SJSA1 (cell line): Measurements from ENCODE around the gene IZUMO2. TPM values are rescaled to one million over a fixed set of nuclear protein-coding genes. Genes with fewer than 3 reads are reported as not detected.
A peak's percentile ranks its signal among the peaks of the same experiment; 100 is the strongest.
"Not testable (repeated sequence)": the region's sequence is repeated elsewhere in the genome, so short reads cannot be mapped to it uniquely, and the experiment has no call there.

Experiments used
- DNase-seq, 2 experiments: peaks; one replicate each; pipeline ENCODE4 v3.0.0-alpha.2; 2015 to 2020; ENCODE audit warnings: low spot score in 2 of 2, low read depth in 1 of 2
- H3K27ac ChIP-seq: fragments of 250-450 bp; sonication (Bioruptor Pico); 2 replicates; pipeline ENCODE4 v1.5.1; 2020; ENCODE audit warnings: mild to moderate bottlenecking, moderate library complexity
- H3K27me3 ChIP-seq: fragments of 250-450 bp; sonication (Bioruptor Pico); replicated peaks from 2 replicates; pipeline ENCODE4 v1.5.1; 2020; ENCODE audit warnings: mild to moderate bottlenecking, moderate library complexity
- H3K36me3 ChIP-seq: fragments of 250-450 bp; sonication (Bioruptor Pico); 2 replicates; pipeline ENCODE4 v1.5.1; 2020; ENCODE audit warnings: mild to moderate bottlenecking
- H3K4me1 ChIP-seq: fragments of 250-450 bp; sonication (Bioruptor Pico); replicated peaks from 2 replicates; pipeline ENCODE4 v1.6.1; 2021; ENCODE audit warnings: mild to moderate bottlenecking
- H3K4me3 ChIP-seq: fragments of 250-450 bp; sonication (Bioruptor Pico); 2 replicates; pipeline ENCODE4 v1.5.1; 2020; ENCODE audit warnings: mild to moderate bottlenecking
- H3K9me3 ChIP-seq: fragments of 250-450 bp; sonication (Bioruptor Pico); replicated peaks from 2 replicates; pipeline ENCODE4 v1.5.1; 2020; ENCODE audit warnings: mild to moderate bottlenecking
- total RNA-seq: library from RNA; depleted of rRNA; stranded (reverse); fragments of >200 nt; shearing (Covaris generic); gene quantifications from 2 replicates; pipeline ENCODE4 v1.2.3, GENCODE V29; 2014

IZUMO2 gene
- total RNA-seq, 1 experiment from 2014 or later, result not detected

DNA sequence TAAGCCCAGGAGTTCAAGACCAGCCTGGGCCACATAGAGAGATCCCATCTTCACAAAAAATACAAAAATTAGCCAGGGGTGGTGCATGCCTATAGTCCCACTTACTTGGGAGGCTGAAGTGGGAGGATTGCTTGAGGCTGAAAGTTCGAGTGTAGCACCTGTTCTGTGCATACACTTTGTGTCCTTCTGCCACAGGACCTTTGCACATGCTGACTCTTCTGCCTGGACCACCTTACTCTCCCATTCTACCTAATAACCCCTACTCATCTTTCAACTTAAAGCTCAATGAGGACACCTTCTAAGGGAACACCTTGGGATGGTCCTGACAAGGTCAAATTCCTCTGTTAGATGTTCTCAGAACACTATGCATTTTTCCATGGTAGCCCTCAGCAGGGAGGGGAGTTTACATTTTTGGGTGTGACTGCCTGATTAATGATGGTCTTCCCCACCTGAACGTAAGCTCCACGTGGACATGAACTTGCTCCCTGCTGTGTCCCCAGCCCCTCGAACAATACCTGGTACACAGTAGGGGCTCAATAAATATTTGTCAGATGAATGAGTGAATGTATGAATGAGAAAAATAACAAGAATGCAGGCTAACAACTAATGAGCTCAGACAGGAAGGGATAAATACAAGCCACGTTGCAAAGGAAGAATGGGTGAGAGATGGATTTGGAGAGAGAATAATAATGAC is 11.2 kb upstream of the IZUMO2 start:
- Histone ChIP-seq H3K9me3 (no peaks in the 10 kb centered on the region), H3K4me3 (no peak overlapping the region), H3K27me3 (no peaks in the 10 kb centered on the region), H3K4me1 (no peaks in the 10 kb centered on the region), H3K27ac (no peak overlapping the region), H3K36me3 (no peaks in the 10 kb centered on the region)
- no peak for DNase-seq

DNA sequence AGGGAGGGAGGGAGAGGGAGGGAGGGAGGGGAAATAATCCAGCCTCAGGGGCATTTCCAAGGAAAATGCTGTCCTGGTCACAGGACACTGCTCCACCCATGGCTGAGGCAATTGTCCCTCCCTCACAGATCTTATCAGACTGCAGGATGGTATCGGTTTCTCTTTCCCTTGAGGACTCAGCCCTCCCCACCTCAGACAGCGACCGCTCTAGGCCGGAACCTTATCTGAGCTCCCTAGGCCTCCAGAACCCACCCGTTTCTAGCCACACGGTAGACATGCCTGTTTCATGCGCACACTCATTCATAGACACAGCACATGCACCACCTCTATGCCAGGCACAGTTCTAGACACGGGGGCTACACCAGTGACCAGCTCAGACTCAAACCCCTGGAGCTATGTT is 10.0 kb upstream of the IZUMO2 start:
- Histone ChIP-seq H3K27ac (no peak overlapping the region), H3K4me3 (no peak overlapping the region), H3K4me1 (no peaks in the 10 kb centered on the region), H3K9me3 (no peaks in the 10 kb centered on the region), H3K27me3 (no peaks in the 10 kb centered on the region), H3K36me3 (no peaks in the 10 kb centered on the region)
- no peak for DNase-seq

DNA sequence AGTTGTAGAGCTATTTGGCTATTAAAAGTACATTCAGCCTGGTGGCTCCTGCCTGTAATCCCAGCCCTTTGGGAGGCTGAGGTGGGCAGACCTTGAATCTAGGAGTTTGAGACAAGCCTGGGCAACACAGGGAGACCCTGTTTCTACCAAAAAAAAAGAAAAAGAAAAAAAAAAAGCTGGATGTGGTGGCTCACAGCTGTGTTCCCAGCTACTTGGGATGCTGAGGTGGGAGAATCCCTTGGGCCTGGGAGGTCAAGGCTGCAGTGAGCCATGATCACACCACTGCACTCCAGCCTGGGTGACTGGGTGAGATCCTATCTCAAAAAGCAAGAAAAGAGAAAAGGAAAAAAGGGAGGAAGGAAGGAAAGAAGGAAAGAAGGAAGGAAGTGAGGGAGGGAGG is 9.6 kb upstream of the IZUMO2 start:
- Histone ChIP-seq H3K27me3 (no peaks in the 10 kb centered on the region), H3K27ac (no peak overlapping the region), H3K4me1 (no peaks in the 10 kb centered on the region), H3K36me3 (no peaks in the 10 kb centered on the region), H3K4me3 (no peak overlapping the region), H3K9me3 (no peaks in the 10 kb centered on the region)
- DNase-seq, result no peak

DNA sequence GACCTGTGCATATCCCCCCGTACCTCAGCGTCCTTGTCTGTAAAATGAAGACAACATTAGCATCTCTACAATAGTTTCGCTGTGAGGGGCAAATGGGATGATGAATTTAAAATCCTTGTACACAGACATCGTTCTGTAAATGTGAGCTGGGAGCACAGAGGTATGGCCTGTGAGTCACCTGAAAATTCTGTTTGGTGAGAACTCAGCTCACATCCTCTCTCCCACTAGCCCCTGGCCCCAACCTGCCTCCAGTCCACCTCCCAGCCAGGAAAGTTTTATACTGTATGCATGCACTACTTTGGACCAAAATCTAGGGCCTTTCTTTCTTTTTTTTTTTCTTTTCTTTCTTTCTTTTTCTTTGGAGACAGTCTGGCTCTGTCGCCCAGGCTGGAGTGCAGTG is 8.7 kb upstream of the IZUMO2 start:
- H3K27me3 ChIP-seq, result no peaks in the 10 kb centered on the region
- H3K4me1 ChIP-seq, result no peaks in the 10 kb centered on the region
- H3K36me3 ChIP-seq, result no peaks in the 10 kb centered on the region
- no peak for DNase-seq
- H3K9me3 ChIP-seq, result no peaks in the 10 kb centered on the region
- H3K27ac ChIP-seq, result no peak overlapping the region
- H3K4me3 ChIP-seq, result no peak overlapping the region

DNA sequence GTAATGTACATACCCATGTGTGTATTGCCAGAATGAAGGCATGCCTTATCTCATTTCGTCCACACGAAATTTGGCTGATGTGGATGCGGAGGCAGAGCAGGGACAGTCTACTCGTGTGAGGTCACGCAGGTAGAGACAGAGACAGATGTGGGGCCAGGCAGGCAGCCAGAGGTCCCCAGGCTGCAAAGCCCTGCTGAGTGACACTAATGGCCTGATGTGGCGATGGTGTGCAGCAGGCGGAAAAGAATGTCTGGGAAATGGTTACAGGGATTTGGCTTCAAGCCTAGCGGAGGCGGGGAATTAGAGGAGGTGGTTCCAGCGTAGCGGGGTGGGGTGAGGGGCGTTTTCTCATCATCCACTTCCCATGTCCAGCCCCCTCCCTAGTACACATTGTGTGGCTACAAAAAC is 4.2 kb upstream of the IZUMO2 start:
- no peak overlapping the region for H3K4me3 ChIP-seq
- no peaks in the 10 kb centered on the region for H3K9me3 ChIP-seq
- no peak overlapping the region for H3K27ac ChIP-seq
- no peaks in the 10 kb centered on the region for H3K4me1 ChIP-seq
- DNase-seq, result no peak
- 0 out of 2 replicates have a peak, but pooled peaks cover 3% of the 10 kb centered on the region for H3K27me3 ChIP-seq
- H3K36me3 ChIP-seq, result no peaks in the 10 kb centered on the region

DNA sequence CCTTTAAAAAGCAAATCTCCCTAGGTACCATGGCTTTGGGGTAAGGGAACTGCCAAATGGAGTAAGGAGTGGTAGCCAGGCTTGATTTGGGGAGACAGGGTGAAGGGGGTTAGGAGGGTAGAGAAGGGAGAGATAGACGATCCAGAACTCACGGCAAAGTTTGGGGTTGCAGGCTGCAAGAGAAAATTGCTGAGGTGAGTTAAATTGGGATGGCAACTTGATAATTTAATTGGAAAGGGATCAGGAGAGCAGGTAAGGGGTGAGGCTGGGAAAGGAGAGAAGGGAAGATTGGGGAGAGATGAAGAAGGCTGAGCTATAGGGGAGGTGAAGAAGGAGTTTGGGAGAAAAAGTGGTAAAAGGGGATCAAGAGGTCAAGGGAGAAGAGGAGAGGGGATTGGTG is 4.0 kb downstream of the IZUMO2 start:
- Histone ChIP-seq H3K27me3 (no peaks in the 10 kb centered on the region), H3K27ac (no peak overlapping the region), H3K4me1 (no peaks in the 10 kb centered on the region), H3K9me3 (peaks cover 2% of the 10 kb centered on the region; the same call in 1 of the 2 replicates), H3K4me3 (no peak overlapping the region), H3K36me3 (no peaks in the 10 kb centered on the region)
- DNase-seq, result no peak

DNA sequence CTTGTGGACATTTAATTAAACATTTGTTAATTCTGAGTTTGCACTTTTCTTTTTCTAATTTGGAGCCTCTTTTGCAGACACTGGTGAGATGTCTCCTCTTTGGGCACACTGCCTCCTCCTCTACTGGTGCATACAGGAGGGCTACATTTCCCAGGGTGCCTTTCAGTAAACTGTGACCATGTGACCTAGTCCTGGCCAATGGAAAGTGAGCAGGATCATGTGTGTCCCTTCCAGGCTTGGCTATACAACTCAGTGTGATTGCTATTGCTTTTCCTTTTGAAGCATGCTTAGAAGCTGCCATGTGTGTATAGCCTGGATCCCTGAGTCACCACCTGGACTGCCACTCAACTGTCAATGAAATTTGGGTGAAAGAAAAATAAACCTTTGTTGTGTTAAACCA is 4.5 kb downstream of the IZUMO2 start:
- no peak for DNase-seq
- Histone ChIP-seq H3K27ac (no peak overlapping the region), H3K4me1 (no peaks in the 10 kb centered on the region), H3K4me3 (no peak overlapping the region), H3K9me3 (peaks cover 2% of the 10 kb centered on the region; the same call in 1 of the 2 replicates), H3K36me3 (no peaks in the 10 kb centered on the region), H3K27me3 (no peaks in the 10 kb centered on the region)

DNA sequence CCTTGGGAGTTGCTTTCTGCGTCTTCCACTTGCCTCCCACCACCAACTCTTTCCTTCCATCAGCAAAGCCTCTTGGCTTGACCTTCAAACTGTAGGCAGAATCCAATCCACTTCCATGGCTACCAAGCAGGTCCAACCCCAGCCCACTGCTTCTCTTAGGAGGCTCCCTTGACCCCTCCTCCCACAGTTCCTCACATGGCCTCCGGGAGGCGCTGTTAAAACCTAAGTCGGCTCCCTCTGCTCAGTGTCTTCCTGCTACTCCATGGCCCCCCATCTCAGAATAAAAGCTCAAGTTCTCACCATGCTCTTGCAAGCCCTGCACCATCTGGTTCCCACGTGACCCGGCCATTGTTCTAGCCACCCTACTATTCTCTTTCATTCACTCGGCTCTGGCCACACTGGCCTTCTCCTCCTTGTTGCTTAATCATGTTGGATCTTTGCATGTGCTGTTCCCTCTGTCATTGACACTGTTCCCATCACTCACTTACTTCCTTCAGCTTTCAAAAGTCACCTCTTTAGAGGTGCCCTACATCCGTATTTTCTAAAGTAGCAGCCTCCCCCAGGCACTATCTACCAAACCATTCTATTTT is 7.5 kb downstream of the IZUMO2 start:
- H3K9me3 ChIP-seq, result peaks cover 2% of the 10 kb centered on the region; the same call in 1 of the 2 replicates
- no peak for DNase-seq

DNA sequence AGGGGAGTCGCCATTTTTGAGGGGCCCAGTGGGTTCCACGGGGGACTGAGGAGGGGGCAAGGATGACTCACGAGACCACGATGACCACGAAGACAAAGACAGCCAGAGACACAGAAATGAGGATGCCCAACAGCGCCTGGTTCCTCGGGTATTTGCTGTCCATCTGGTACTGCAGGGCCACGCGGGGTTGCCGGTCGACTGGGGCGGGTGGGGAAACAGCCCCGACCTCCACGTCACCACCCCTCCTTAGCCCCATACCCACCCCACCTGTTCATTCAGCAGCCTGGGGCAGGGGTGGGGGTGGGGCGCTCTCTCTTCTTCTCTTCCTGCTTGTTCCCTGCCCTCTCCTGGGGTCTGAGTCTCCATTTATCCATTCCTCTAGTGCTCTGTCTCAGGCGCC is 8.6 kb downstream of the IZUMO2 start:
- Histone ChIP-seq H3K4me3 (no peak overlapping the region), H3K9me3 (peaks cover 5% of the 10 kb centered on the region), H3K27me3 (no peaks in the 10 kb centered on the region), H3K36me3 (no peaks in the 10 kb centered on the region), H3K4me1 (no peaks in the 10 kb centered on the region), H3K27ac (no peak overlapping the region)
- DNase-seq, result no peak

More for the DNA sequence above, 7.5 kb downstream of the IZUMO2 start:
- H3K4me3 ChIP-seq, result no peak overlapping the region
- no peak overlapping the region for H3K27ac ChIP-seq
- H3K4me1 ChIP-seq, result no peaks in the 10 kb centered on the region
- no peaks in the 10 kb centered on the region for H3K27me3 ChIP-seq
- H3K36me3 ChIP-seq, result no peaks in the 10 kb centered on the region

DNA sequence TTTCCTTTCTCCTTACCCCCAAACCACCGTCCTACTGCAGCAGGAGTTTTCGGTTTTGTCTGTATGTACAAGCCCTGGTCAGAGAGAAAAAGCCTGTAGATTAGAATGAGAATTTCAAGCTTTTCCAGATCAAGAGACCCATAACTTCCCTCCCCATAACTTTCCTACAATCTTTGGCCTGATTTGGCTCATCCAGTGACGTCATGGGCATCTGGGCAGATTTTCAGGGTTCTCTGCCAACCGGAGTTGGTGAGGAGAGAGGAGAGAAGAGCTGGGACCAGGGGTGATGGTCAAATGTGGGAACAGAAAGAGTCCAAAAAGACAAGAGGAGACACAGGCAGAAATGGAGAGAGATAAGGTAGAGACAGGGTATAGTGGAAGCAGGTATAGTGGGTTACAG is 10.5 kb downstream of the IZUMO2 start:
- no peak overlapping the region for H3K4me3 ChIP-seq
- DNase-seq, result no peak
- H3K4me1 ChIP-seq, result no peaks in the 10 kb centered on the region
- peaks cover 6% of the 10 kb centered on the region; the same call in 1 of the 2 replicates for H3K9me3 ChIP-seq
- H3K27ac ChIP-seq, result no peak overlapping the region
- H3K27me3 ChIP-seq, result no peaks in the 10 kb centered on the region
- H3K36me3 ChIP-seq, result no peaks in the 10 kb centered on the region

DNA sequence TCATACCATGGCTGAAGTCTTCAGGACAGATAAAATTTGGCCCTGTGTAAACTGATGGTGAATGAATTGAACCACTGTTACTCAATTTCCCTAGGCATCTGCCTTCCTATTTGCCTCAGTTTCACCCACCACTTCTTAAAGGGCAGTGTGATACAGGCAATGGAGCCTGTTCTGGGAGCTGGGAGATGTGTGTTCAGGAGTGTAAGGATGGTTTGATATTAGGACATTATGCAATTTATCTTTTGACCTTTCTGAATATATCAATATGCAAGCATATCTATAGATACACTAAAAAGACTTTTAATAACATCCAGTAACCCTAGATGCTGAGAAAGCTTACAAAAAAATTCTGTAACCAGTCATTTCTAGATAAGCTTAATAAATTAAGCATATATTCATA is 14.6 kb downstream of the IZUMO2 start:
- H3K4me3 ChIP-seq, result no peak overlapping the region
- no peaks in the 10 kb centered on the region for H3K27me3 ChIP-seq
- no peak for DNase-seq
- H3K4me1 ChIP-seq, result no peaks in the 10 kb centered on the region
- H3K9me3 ChIP-seq, result peaks cover 4% of the 10 kb centered on the region; the same call in 1 of the 2 replicates
- no peak overlapping the region for H3K27ac ChIP-seq
- H3K36me3 ChIP-seq, result no peaks in the 10 kb centered on the region

DNA sequence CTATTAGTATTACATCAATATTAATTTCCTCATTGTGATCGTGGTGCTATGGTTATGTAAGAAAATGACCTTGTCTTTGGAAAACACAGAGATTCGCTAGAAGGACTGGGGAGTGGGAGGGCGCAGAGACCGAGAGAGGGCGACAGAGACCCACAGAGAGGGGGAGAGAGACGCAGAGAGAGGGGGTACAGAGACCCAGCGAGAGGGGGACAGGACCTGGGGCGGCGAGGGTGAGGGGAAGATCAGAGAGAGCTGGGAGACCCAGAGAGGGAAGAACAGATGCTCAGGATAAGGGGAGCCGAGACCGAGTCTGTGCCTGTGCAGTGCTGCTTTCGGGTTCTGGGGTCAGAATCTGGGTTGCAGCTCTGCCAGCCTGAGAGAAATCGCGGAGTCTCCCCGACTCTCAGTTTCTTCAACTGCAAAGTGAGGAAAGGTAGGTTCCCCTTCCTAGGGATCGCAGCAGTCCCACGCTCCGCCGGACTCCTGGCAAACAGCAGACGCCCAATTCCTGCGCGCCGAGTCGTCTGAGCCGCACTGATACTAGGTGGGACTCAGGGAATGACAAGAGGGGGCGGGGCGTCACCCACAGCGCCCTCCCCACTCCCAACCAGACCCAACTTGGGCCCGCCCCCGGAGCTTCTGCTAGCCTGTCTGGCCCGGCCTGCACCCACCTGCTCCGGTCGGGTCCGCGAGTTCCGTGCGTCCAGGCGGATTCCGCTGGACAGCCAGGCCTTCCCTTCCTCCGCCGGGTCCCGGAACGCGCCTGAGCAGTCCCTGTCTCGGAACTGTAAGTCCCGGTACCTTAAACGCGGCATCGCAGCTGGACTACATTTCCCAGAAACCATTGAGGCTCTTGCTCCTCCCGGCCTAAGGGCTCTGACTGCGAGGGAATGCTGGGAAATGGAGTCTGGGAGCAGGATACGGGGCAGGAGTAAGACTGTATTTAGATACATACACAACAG is 15.3 kb downstream of the IZUMO2 start:
- H3K9me3 ChIP-seq, result peaks cover 4% of the 10 kb centered on the region; the same call in 1 of the 2 replicates

DNA sequence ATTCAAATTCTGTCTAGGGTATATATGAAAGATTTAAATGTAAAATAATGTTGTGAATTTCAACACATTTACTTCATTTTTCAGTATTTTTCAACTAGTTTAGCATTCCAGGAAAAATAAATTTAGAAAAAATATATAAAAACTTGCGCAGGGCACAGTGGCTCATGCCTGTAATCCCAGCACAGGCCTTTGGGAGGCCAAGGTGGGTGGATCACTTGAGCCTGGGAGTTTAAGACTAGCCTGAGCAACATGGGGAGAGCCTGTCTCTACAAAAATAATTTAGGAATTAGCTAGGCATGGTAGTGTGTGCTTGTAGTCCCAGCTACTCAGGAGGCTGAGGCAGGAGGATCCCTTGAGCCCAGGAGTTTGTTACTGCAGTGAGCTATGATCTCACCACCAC is 21.2 kb downstream of the IZUMO2 start:
- H3K36me3 ChIP-seq, H3K4me3 ChIP-seq, H3K9me3 ChIP-seq, H3K27me3 ChIP-seq, DNase-seq, H3K4me1 ChIP-seq, H3K27ac ChIP-seq: not testable (repeated sequence)

More for the DNA sequence above, 15.3 kb downstream of the IZUMO2 start:
- Histone ChIP-seq H3K36me3 (no peaks in the 10 kb centered on the region), H3K4me1 (no peaks in the 10 kb centered on the region), H3K27ac (no peak overlapping the region), H3K4me3 (peak overlapping the region; percentile 47), H3K27me3 (no peaks in the 10 kb centered on the region)
- peak; percentile 82 to 89 for DNase-seq
